ENCODE results near the gene SMPD3. TPM values are rescaled to one million over a fixed set of nuclear protein-coding genes. Genes with fewer than 3 reads are reported as not detected.
A peak's percentile ranks its signal among the peaks of the same experiment; 100 is the strongest.

Gene SMPD3
- total and polyA plus RNA-seq, 7 donors = 0.04 to 0.21 (median 0.08) TPM

DNA sequence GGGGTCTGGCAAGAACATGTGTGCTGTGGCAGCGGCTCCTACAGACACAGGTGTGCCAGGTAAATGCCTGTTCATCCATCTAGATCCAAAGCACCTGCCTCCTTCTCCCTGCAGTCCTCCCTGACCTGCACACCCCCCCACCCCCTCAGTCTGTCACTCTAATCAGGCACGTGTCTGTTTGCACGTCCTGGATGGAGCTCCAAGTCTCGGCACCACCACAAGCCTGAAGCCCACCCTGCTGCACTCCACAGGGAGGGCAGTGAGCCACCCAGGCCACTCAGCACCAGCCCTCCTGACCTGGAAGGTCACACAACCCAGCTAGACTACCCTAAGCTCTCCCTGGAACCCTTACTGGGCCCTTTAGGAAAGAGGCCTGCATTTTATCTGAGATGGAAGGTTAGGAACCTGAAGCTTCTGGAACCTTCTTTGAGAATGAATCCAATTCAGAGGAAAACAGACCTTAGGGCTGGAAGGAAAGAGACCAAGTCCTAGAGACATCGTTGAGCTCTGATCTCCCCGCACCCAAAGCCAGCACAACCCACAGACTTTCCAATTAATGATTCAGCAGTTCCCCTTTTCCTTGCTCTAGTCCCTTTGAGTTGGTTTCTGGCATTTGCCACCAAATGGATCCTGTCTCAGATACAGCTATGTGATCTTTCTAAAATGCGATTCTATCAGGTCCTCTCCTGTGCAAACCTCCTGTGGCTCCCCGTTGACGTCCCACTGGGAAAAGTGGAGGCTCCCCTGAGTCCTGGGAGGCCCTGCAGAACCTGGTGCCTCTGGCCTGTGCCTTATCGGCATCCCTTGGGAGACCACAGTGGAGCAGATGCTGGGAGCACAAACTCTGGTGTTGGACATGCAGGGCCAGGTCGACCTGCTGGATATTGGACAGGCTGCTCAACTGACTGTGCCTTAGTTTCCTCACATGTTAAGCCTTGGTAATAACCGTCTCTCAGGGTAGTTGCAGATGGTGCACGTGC is 69.6 kb downstream of the SMPD3 start:
- no peak for ATAC-seq

GRCh38 chr16:68377667-68378393 is 70.5 kb downstream of the SMPD3 start:
- WGBS, 3 donors = 64 to 66% (median 66%) methylated on average over 11 of the region's 11 CpGs
- Histone ChIP-seq H3K27me3 (ENCODE audit: insufficient read depth in 3 of 3, low read length in 2 of 3) (no peaks in the 10 kb centered on the region), H3K9me3 (no peaks in the 10 kb centered on the region), H3K4me1 (no peaks in the 10 kb centered on the region), H3K27ac (no peak overlapping the region), H3K36me3 (ENCODE audit: insufficient read depth in 1 of 2, low read depth in 1 of 2) (no peaks in the 10 kb centered on the region), H3K4me3 (no peak overlapping the region)
- DNase-seq (no peak), ATAC-seq (no peak)
- intact Hi-C loops (cut with DNase I) = no loop called here
- TF ChIP-seq CTCF (IDR thresholded peaks at IDR 0.05) = no peak

More for the DNA sequence above, 69.6 kb downstream of the SMPD3 start:
- WGBS, 3 donors = 80 to 83% (median 82%) methylated on average over 13 of the region's 13 CpGs
- Histone ChIP-seq H3K27me3 (ENCODE audit: insufficient read depth in 3 of 3, low read length in 2 of 3) (no peaks in the 10 kb centered on the region), H3K4me3 (no peak overlapping the region), H3K9me3 (no peaks in the 10 kb centered on the region), H3K4me1 (no peaks in the 10 kb centered on the region), H3K27ac (no peak overlapping the region), H3K36me3 (ENCODE audit: insufficient read depth in 1 of 2, low read depth in 1 of 2) (no peaks in the 10 kb centered on the region)
- no peak for TF ChIP-seq CTCF (IDR thresholded peaks at IDR 0.05)
- no peak for DNase-seq
- intact Hi-C loops (cut with DNase I) = no loop called here

- Histone ChIP-seq H3K27me3 (ENCODE audit: insufficient read depth in 3 of 3, low read length in 2 of 3) (no peaks in the 10 kb centered on the region), H3K27ac (no peak overlapping the region), H3K36me3 (ENCODE audit: insufficient read depth in 1 of 2, low read depth in 1 of 2) (no peaks in the 10 kb centered on the region), H3K4me1 (no peaks in the 10 kb centered on the region), H3K4me3 (no peak overlapping the region), H3K9me3 (no peaks in the 10 kb centered on the region)
- DNase-seq = no peak
- WGBS, 3 donors = 91 to 97% (median 96%) methylated on average over 7 of the region's 7 CpGs
- intact Hi-C loops (cut with DNase I) = no loop called here
- no peak for TF ChIP-seq CTCF (IDR thresholded peaks at IDR 0.05)
- no peak for ATAC-seq
Measured at GRCh38 chr16:68377221-68377620, 71.1 kb downstream of the SMPD3 start.

GRCh38 chr16:68376590-68376989 is 71.7 kb downstream of the SMPD3 start:
- TF ChIP-seq CTCF (IDR thresholded peaks at IDR 0.05) = no peak
- WGBS, 3 donors = 90 to 96% (median 93%) methylated on average over 6 of the region's 6 CpGs
- H3K27ac ChIP-seq = no peak overlapping the region
- no peaks in the 10 kb centered on the region for H3K36me3 ChIP-seq (ENCODE audit: insufficient read depth in 1 of 2, low read depth in 1 of 2)
- H3K4me3 ChIP-seq = no peak overlapping the region
- H3K27me3 ChIP-seq (ENCODE audit: insufficient read depth in 3 of 3, low read length in 2 of 3) = no peaks in the 10 kb centered on the region
- intact Hi-C loops (cut with DNase I) = no loop called here
- no peaks in the 10 kb centered on the region for H3K9me3 ChIP-seq
- no peak for ATAC-seq
- H3K4me1 ChIP-seq = no peaks in the 10 kb centered on the region
- DNase-seq = peak in 1 of 2 donors; percentile 26
